Stimulated activated CD4-positive, alpha-beta T cell treated with anti-CD3 and anti-CD28 coated beads, TNF-alpha, amount 100 ng/mL, for 4 hours (primary cell): ENCODE measurements around the gene KANTR.
"Not testable (repeated sequence)": the region's sequence is repeated elsewhere in the genome, so short reads cannot be mapped to it uniquely, and the experiment has no call there.

ENCODE experiments used
- DNase-seq, 3 experiments: peaks; one replicate each; pipeline ENCODE4 v3.0.0-alpha.2; 2020; ENCODE audit warnings: low read depth in 3 of 3

KANTR gene

GRCh38 chrX:53128097-53128749 lies 34.3 kb downstream of the KANTR start:
- no peak for DNase-seq

- no peak for DNase-seq
These were observed 39.5 kb downstream of the KANTR start for GRCh38 chrX:53133400-53133799.

DNA sequence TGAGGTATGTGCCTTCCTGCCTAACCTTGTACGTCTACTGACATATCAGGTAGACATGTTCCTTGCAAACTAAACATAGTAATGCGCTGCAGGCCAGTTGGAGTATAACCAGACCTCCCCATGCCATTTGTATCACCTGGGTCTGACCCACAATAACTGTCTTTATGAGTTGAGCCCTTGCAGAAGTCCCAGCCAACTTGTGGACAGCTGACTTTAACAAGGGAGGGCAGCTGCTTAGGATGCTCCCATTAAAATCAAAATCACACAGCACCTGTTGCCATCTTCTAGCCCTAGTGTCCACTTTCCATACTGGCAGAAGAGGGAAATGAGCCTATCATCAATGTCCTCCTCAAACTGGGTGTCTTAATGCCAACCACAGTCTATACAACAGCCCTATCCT lies 41.6 kb downstream of the KANTR start:
- DNase-seq, result no peak

DNA sequence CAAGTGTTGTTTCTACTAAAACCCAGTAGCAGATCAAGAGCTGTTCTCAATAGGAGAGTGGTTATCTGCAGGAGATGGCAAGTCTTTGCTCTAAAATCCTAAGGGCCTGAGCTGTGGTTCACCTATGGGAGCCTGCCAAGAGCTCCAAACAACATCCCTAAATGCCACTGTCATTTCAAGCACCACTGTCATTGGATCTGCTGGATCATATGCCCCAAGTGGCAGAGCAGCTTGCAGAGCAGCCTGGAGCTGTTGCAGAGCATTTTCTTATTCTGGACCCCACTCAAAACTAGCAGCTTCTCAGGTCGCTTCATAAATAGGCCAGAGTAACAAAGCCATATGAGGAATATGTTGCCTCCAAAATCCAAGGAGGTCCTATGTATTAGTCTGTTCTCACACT lies 59.6 kb downstream of the KANTR start:
- DNase-seq, result no peak

GRCh38 chrX:53155512-53156206 lies 61.7 kb downstream of the KANTR start:
- no peak for DNase-seq

GRCh38 chrX:53156207-53156596 lies 62.3 kb downstream of the KANTR start:
- DNase-seq, result no peak

DNA sequence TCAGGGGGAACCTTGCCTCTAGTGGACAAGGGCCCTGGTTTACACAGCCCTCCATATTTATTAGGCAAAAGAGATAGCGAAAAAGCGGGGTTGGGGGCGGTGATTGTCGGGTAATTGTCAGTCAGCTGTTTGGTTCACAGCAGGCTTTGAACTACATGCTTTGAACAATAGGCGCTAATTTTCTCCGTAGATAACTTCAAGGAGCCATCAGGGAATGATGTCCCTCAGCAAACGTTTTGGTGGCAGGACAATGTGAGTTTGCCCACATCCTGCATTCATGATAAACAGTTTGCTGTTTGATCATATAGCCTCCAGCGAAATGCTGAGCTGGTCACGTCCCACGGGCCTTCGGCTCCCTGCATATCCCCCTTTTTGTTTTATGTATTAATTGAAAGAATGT lies 65.2 kb downstream of the KANTR start:
- no peak for DNase-seq

- DNase-seq, result no peak
These were observed 66.5 kb downstream of the KANTR start for GRCh38 chrX:53160297-53160983.

DNA sequence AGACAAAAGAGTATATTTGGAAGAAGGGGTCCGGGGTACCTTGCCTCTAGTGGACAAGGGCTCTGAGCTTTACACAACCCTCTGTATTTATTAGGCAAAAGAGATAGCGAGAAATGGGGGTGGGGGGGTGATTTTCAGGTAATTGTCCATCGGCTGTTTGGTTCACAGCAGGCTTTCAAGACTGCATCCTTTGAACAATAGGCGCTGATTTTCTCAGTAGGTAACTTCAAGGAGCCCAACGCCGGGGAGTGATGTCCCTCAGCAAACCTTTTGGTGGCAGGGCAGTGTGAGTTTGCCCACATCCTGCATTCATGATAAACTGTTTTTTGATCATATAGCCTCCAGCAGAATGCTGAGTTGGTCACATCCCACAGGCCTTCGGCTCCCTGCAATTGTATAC lies 69.5 kb downstream of the KANTR start:
- DNase-seq, result no peak

GRCh38 chrX:53164566-53164965 lies 70.6 kb downstream of the KANTR start:
- not testable (repeated sequence) for DNase-seq

DNA sequence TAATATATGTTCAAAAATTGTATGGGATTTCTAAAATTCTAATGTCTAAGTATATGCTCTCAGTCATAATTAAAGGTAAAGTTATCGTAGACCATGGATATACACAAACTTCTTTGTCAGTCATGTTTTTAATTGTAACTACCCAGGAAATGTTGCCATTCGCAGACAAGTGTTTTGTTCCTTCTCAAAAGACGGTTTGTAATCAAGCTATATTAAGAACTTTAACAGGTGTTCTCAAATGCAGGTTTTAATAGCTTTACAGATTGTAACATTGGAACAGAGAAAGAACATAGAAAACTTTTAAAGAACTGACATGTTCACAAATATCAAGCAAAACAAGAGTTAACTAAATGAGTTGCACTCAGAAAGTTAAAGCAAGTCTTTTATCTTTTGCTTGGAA lies 72.2 kb downstream of the KANTR start:
- no peak for DNase-seq

- DNase-seq, result no peak
These were observed 77.4 kb downstream of the KANTR start for GRCh38 chrX:53171356-53171755.
